HG02571 (cell line): ENCODE results near the gene SEMA6B.
"Not testable (repeated sequence)": the region's sequence is repeated elsewhere in the genome, so short reads cannot be mapped to it uniquely, and the experiment has no call there.

Source experiments
- ATAC-seq: cut with Tn5 transposase; IDR thresholded peaks from one replicate; pipeline ENCODE4 v1.9.1; 2021; ENCODE audit warnings: mild to moderate bottlenecking, moderate library complexity; ENCODE audit not compliant: unreplicated experiment

SEMA6B gene

DNA sequence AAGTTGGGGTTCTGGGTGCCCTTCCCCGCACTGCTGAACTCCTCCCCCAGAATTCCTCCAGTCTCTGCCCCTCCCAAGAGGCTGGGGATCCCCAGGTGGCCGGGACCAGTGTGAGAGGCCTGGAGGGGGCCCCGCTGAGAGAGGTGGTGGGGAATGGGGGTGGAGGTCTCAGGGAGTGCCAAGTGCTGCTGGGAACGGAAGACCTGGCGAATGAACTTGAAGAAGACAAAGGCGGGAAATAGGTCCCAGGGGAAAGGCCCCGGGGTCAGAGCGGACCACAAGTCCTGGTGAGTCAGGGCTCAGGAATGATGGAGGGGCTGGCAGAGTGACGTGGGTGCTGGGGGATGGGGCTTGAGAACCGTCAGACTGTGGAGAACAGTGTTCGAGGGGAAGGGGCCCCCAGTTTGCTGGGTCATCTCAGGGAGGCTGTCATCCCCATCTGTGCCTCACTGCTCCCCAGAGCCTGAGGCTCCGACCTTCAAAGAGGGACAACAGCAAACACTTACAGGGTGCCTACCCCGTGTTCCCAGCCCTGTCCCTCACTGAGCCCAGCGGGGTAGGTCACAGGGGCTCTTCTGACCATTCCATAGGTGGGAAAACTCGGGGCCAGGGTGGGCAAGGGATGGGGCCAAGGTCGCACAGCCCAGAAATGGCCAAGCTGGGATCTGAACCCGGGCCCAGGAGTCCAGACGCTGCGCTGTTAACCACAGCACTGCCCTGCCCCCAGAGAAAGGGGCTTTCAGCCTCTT lies 16.0 kb upstream of the SEMA6B start:
- ATAC-seq = no peak

DNA sequence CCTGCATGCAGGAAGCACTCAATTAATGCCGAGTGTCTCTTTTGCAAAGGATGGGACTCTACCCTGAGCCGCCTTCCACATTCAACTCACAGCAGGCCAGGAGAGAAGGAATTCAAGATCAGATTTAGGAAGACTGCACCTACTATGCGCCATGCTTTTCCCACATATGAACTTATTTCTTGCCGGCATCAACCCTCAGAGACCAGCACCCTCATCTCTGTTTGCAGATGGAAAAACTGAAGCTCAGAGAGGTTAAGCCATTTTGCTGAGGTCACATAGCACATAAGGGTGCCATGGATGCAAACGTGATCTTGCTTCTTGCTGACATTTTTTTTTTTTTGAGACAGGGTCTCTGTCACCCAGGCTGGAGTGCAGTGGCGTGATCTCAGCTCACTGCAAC lies 14.2 kb upstream of the SEMA6B start:
- ATAC-seq = no peak

GRCh38 chr19:4571305-4571917 lies 11.9 kb upstream of the SEMA6B start:
- no peak for ATAC-seq

GRCh38 chr19:4570916-4571304 lies 11.4 kb upstream of the SEMA6B start:
- no peak for ATAC-seq

- no peak for ATAC-seq
Measured at GRCh38 chr19:4570402-4570801, 10.9 kb upstream of the SEMA6B start.

DNA sequence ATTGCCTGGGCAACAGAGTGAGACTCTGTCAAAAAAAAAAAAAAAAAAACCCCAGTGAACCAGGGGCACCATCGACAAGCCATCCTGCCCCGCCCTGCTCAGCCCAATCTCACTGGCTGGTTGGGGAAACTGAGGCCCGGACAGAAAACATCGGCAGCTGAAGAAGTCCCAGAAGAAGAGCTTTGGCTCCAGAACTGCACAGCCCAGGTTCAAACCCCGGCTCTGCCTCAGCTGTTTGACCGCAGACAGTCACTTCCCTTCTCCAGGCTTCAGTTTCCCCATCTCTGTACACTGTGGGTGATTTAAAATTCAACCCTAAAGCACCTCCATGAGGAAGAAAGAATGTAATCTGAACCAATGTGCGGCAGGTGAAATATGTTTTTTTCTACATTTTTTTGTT lies 9.4 kb upstream of the SEMA6B start:
- ATAC-seq = no peak

DNA sequence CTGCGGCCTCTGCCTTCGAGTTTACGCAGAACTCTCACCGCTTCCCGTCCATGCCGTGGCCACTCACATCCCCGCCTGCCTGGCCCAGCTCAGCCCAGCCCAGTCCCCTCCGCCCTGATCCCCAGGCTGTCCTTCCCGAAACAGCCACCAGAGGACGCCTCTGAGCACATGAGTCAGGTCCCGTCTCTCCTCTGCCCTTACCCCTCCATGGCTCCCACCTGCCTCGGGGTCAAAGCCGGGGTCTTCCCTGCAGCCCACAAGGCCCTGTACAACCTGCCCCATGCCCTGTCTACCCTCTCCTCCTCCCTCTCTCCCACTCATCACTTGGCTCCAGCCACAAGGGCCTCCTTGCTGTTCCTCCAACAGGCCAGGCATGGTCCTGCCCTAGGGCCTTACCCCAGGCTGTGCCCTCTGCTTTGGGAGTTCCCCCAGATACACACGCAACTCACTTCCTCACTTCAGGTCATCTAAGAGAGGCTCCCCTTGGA lies 8.1 kb upstream of the SEMA6B start:
- ATAC-seq = no peak

GRCh38 chr19:4566402-4567051 lies 7.0 kb upstream of the SEMA6B start:
- no peak for ATAC-seq

DNA sequence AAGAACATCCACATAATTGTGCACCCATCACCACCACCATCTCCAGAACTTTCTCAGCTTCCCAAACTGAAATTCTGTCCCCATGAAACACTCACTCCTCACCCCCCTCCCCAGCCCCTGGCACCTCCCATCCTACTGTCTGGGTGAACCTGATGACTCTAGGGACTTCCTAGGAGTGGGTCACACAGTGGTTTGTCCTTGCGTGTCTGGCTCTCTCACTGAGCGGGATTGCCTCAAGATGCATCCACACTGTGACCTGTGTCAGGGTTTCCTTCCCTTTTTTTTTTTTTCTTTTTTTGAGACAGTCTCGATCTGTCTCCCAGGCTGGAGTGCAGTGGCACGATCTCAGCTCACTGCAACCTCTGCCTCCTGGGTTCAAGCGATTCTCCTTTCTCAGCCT lies 4.1 kb upstream of the SEMA6B start:
- not testable (repeated sequence) for ATAC-seq

- not testable (repeated sequence) for ATAC-seq
Measured at GRCh38 chr19:4562085-4562484, 2.6 kb upstream of the SEMA6B start.

GRCh38 chr19:4557971-4558941 lies 1.2 kb downstream of the SEMA6B start:
- ATAC-seq = no peak

- no peak for ATAC-seq
Measured at GRCh38 chr19:4557144-4557970, 2.1 kb downstream of the SEMA6B start.

DNA sequence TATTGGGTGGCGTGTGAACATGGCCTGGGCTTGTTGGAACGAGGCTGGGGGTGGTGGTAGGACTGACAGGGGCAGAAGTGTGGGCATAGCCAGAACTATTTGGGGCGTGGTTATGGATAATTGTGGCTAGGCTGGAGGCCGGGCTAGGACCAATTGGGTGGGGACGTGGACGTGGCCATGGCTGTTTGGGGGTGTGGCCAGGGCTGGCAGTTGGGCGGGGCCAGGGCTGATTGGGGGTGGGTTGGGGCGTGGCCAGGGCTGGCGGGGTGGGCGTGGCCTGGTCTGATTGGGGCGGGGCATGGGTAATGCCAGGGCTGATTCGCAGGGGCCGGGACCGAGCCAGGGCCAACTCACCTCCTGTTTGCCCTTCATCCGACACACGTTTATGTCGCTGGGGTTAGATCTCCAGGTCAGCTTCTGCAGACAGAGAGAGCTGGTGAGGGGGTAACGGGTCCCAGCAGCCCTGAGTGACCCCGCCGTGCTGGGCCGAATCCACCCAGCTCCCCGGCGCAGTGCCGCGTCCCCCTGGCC lies 2.8 kb downstream of the SEMA6B start:
- no peak for ATAC-seq

- no peak for ATAC-seq
Measured at GRCh38 chr19:4555657-4556561, 3.6 kb downstream of the SEMA6B start.

DNA sequence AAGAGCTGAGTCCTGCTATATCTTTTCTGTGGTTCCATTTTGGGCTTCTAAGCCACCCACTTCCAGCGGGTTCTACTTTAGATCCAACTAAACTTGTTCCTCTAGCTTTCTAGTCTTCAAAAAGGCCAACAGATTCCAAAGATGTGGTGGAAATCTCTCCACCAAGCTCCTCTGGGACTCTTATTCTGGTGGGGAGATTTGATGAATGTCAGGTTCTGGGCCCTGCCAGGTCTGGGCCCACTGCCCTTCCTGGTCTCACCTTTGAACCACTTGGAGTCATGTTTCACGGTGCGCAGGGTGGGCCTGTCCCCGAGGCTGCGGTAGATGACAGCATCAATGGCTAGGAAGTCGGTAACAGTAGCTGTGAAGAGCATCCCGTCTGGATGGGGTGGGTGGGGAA lies 4.8 kb downstream of the SEMA6B start:
- ATAC-seq = no peak

DNA sequence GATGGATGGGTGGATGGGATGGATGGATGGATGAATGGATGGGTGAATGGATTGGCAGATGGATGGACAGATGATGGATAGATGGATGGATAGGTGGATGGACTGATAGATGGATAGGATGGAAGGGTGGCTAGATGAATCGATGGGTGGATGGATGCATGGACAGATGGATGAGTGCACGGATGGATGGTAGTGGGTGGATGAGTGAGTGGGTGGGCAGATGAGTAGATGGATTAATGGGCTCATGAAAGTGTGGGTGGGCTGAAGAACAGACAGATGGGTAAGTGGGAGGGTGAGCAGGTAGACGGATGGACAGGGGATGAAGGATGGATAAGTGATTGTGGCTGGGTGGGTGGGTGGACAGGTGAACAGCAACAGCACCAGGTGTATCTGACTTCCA lies 5.7 kb downstream of the SEMA6B start:
- ATAC-seq = no peak

GRCh38 chr19:4553092-4553695 lies 6.3 kb downstream of the SEMA6B start:
- ATAC-seq = no peak

DNA sequence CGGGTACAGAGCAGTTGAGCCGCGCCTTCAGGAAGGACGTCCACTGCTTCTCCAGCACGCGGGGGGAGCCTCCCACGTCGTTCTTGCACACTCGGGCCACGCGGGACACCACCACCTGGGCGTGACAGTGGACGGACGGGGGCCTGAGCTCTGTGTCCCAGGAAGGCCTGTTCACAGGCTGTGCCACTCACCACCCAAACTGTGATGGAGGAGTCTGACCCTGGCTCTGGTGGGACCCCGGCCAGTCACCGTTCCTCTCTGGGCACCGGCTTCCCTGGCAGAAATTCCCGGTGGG lies 7.0 kb downstream of the SEMA6B start:
- ATAC-seq = no peak
